GM21825 (cell line): Measurements from ENCODE around the gene HOXA9.

Source experiments
- ATAC-seq: cut with Tn5 transposase; IDR thresholded peaks from one replicate; pipeline ENCODE4 v1.9.1; 2021; ENCODE audit warnings: mild to moderate bottlenecking, moderate library complexity; ENCODE audit not compliant: unreplicated experiment

HOXA9 gene

DNA sequence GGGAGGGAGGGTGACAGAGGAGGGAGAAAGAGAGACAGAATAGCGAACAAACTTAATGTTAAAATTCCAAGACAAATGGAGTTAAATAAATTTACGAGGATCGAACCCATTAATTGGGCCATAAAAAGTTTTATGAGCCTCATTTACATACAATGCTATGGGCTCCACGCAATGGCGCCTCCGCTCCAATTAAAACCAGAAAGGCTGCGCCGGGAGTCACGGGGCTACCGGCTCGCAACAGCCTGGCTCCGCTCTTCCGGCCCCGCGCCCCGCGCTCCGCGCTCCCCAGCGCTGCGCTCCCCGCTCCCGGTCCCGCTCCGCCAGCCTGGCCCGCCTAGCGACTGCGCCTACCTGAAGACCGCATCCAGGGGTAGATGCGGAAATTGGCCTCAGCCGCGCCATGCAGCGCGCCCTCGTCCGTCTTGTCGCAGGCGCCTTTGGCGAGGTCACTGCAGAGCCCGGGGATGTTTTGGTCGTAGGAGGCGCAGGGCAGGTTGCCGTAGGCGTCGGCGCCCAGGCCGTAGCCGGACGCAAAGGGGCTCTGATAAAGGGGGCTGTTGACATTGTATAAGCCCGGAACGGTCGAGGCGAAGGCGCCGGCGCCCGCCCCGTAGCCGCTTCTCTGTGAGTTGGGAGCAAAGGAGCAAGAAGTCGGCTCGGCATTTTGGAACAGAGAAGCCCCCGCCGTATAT, 9.4 kb downstream of the HOXA9 start:
- no peak for ATAC-seq

DNA sequence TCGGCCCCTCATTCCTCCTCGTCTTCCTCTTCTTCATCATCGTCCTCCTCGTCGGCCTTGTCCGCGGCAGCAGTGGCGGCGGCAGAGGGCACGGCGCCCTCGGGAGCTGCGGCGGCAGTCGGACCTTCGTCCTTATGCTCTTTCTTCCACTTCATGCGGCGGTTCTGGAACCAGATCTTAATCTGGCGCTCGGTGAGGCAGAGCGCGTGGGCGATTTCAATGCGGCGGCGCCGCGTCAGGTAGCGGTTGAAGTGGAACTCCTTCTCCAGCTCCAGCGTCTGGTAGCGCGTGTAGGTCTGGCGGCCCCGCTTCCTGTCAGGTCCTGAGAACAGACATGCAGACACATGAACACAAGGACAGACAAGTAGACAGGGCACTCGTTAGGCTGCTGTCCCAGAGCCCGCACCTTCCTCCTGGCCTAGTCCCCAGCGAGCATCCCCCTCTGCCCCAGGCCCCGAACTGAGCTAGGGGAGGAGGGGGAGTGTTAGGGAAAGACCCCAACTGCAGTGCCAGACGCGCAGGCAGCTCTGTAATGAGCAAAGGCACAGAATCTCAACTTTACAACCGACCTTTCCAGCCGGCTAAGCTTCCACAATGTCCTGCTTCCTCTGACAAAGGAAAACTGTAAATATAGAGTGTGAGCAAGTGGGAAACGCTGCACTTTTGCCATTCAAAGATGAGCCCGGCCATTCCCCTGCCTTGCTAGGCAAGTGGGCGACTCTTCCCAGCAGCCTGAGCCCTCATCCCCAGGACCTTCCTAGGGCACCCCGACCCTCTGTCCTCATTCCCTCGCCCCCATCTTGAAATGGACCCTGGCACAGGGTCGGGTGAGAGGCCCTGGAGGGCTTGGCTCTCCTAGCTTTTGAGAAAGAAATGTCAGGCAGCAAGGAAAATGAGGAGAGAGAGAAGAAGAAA, 10.2 kb downstream of the HOXA9 start:
- ATAC-seq: no peak

DNA sequence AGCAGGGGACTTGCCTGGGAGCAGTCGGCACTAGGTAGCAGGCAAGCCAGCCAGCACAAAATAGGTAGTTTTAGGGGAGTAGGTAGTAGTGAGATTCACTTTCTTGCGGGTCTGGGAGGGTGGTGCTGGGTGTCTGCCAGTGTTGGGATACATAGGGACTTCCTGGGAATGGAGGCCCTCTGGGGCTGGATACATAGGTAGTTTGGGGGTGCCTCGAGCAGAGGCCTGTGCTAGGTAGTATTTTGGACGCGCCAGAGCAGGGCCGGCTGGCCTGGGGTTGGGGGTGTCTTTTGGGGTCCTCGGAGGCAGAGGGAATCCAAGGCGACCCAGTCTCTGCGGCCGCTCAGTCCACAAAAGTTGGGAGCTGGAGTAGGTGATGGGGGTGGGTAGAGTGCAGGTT, 11.0 kb downstream of the HOXA9 start:
- no peak for ATAC-seq

DNA sequence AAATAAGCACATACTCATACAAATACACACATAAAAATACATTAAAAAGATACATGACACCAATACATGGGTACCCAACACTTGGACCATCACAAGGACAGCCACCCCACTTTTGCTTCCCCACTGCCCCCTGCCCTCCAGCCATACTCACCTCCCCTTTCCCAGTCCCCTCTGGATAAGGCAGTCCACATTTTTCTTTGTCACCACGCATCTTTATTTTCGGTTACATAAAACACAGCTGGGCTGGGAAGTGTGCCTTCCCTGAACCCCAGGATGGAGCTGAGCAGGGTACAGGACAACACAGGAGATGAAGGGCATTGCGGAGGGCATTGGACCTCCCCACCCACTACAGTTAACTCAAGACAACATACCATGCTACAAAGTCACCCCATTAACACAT, 11.8 kb downstream of the HOXA9 start:
- ATAC-seq: no peak

DNA sequence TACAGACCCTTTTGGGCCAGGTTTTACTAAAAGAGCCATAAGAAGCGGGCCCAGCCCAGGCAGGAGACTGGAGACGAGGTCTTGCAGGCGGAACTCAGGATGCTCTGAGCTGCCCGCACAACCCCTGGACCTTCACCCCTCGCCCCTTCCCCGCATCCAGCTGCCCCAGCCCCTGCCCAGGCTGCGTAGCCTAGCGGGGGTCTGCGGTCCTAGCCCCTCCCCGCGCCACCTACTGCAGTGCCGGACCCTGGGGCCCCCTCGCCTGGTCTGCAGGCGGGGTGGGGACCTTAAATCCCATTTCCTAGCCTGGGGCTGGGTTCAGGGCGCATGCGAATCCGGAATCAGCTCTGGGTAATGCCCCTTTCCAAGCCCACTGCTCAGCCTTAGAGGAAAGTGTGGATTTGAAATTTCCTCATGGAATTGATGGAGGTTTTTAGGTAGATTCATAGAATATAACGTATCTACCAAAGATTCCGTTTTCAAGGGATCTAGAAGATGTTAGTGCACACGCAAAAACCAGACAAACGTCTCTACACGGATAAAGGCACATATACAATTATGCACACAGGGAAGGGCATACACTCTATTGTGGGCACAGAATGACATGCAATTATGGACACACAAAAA, 12.4 kb downstream of the HOXA9 start:
- no peak for ATAC-seq

DNA sequence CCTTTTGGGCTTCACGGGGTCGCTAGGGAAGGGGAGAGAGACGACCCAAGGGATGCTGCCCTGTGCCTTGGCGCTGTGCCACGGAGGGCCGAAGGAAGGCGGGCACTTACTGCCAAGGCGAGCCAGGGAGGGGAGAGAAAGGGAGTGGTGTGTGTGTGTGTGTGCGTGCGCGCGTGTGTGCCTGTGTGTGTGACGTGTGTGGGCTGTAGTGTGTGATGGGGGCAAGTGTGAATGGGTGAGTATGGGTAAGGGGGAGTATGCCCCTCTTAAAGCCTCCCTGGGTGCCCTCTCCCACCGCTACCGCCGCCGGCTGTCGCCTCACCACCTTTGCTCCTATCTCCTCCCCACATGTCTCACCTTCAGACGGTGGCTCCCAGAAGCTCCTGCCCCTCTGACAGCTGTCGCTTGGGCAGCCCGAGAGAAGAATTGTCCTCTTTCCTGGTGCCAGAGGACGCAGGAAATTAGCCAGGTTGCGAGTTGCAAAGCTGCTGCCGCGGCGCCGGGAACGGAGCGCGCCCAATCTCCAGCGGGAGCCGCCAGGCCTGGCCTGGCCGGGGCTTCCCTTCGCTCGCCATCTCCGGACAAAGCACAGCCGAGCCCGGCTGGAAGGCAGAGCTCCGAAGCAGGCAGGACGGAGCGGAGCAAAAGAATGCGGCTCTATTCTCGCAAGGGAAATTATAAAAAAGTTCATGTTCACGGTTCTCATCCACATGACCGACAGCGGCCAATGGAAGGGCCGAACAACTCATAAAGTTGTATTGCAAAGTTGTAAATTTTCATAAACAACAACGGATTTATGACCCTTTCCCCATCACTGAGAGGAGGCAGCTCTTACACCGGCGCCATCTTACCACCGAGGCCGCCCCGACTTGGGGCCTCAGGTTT, 13.2 kb downstream of the HOXA9 start, which contains the start of gene HOXA3:
Gene HOXA3 (minus strand): TSS at position 653 of the 885 bp plus-strand sequence. CDS start 41,943 bp downstream, outside the sequence.
- ATAC-seq: no peak

DNA sequence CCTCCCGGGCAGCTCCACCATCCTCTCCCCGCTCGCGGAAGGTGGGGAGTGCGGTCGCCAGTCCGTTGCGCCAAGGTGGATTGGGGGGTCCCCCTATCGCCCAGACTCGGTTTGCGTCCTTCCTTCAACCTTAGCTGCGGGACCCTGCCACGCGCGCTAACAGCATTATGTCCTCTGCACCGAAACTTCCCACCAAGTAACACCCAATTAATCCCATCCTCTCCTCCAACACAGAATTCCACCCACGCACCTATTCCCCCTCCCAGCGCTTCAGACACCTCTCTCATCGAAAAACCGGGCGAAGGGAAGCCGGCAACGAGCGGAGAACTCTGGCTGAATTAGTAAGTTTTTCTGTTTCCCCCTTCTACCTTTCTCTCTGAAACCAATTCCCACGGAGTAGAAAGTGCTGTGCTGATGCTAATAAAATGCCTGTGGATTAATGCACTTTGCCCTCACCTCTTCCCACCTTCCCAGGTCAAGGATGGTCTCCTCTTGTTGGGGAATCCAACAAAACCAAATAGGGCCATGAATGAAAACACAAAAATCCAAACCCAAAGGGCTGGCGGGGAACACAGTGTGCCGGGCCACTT, 13.9 kb downstream of the HOXA9 start:
- ATAC-seq: no peak

DNA sequence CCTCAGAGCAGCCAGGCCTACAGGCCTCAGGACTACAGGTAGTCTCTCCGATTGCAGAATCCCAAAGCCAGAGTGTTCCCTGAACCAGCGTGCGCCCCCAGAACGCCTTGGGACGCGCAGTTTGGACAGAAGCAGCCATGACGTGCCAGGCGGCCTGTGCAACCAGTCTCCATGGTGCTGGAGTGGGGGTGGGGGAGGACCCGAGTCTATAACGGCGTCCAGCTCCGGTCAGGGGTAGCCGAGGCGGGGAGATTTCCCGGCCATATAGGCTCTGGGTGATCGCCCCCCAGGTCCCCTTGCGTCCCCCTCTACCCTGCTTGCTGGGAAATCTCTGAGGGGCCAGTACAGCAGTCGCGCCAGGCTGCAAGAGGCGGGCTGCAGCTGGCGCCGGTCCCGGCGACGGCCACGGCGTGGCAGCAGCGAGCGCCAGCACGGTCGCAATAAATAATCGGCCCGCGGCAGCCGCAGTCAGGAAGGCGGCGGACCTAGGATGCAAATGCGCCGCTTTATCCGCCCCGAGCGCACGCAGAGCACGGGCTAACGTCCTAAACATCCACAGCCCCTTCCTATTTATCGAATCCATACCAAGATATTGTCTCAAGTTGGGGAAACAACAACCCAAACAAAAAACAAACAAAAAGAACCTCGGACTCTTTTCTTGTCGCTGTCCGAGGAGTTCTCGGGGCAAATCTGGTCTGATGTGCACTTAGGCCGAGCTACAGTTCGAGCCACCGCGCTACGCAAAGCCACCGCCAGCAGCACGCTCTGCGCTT, 14.6 kb downstream of the HOXA9 start:
- ATAC-seq: peak; percentile 77

DNA sequence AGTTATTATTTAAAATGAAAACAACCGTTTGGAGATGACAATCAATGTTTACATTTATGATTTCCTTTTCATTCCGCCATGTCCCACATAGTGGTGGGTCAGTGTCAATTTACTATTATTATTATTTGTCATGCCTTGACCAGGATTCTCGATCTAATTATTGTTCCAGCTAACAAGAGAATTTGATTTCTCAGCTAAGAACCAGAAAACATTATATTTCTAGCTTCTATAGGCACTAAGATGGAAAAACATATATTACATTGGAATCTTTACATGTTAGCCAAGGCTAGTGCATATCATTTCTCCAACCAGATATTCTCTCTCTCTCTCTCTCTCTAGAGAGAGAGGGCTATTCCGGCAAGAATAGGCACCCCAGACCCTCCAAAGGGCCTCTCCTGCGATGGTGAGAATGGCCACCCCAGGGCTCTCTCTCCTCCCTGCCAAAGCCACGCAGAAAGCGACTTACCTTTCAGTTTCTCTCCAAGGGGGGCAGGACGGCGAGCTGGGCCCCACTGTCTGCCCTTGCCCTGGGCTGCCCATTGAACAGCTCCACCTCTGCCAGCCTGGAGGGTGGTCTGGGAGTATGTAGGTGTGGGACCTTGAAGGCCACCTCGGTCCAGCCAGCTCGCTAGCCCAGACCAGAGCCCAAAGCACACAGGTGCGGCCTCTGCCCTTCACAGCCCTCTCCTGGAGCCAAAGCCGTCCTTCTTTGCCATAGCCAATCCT, 15.3 kb downstream of the HOXA9 start:
- no peak for ATAC-seq

DNA sequence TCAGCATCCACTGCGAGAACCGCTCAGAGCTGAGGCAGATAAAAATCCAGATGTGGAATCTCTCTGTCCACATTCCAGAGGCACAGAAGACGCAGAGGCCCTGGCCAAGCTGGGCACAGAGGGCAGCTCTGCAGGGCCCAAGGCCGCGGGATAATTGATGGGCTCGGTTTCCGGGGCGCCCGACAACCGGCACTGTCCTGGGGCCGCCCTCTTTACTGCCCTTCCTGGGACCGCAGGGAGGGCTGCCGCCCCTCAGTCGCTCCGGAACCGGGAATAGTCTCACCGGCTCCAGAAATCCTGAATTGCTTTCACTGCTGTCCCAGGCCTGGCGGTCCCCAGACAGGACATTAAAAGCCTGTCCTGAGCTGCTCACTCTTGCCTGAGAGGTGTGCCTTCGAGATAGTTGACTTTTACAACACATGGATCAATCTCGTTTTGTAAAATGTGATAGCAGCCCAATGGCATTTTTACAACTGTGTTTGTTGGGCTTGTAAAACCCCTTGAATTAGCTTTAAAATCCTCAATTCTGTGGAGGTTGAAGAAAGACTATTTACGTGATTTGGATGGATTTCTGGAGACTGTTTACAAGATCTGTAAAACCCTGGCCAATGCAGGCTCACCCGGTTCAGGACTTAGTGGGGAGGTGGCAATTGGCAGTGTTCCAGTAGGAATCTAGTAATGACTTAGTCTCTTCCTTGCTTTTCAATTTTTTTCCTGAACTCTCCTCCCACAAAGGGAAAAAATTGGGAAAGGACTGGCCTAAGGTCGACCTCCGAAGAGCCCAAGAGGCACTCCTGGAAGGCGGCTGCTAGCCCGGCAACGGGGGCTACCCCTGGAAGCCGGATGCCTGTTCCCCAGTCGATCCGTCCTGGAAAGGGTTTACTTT, 16.3 kb downstream of the HOXA9 start:
- ATAC-seq: no peak

DNA sequence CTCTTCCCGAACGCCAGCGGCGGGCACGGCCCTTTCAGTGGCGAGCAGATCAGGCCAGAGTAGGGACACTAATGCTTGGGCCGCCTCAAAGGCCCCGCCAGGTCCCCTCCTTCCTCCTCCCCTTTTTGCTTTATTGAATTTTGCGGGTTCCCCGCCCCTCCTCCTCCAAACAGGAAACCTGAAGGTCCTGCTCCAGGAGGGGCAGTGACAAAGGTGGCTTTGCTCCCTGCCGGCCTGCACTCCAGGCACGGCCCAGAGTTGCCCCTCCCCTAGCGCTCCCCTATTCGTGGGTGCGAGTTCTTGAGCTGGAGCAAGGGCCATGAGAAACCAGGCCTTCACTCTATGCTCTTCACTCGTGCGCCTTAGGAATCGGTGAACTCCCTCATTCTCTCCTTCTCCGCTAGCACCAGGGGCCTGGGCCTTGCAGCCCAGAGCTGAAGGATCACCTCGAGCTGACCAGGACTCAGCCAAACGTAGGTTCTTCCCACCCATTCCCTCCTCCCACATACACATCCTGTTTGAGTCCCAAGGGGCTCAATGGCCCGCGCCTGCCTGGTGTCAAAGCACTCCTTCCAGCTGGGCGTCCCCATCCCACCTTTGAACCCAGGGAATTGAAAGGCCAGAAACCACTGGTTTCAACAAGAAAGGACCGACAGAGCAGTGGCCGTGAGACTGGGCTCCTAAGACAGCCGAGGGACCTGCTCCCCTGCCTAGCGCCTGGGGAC, 17.1 kb downstream of the HOXA9 start:
- ATAC-seq: no peak

DNA sequence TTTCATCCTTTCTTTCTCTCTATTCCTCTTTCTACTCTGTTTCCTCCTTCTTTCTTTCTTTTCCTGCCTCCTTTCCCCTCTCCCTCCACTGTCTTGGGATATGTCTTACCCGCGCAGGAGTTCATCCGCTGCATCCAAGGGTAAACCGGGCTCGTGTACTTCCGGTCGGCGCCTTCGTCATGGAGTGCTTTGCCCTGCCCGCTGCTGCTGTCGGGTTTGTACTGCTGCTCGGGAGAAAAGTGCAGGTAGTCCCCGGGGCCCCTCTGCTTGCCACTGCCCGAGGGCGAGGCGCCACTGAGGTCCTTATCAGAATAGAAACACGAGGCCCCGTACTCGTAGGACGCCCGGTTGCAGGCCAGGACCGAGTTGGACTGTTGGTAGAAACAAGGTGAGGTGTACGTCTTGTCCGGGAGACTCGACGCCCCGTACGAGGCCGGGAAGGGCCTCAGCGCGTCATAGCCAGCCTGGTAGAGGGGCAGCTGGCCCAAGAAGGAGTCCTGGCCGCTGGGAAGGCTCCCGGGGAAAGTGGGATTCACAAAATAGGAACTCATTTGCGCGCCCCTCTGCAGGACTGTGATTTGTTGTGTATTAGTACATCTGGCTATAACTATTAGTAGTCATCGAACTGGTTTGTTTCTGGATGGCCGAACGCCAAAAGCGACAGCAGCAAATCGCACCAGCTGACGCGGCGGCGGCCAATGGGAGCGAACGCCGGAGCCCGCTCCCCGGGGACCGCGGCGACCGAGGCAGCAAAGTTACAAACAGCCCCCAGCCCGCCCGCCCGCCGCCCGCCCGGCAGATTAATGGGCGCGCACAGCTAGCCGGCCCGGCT, 17.9 kb downstream of the HOXA9 start, which contains the start of gene HOXA6:
Gene HOXA6 (minus strand): TSS at position 576 of the 832 bp plus-strand sequence. CDS start 25 bp downstream, at position 551.
- ATAC-seq: no peak

DNA sequence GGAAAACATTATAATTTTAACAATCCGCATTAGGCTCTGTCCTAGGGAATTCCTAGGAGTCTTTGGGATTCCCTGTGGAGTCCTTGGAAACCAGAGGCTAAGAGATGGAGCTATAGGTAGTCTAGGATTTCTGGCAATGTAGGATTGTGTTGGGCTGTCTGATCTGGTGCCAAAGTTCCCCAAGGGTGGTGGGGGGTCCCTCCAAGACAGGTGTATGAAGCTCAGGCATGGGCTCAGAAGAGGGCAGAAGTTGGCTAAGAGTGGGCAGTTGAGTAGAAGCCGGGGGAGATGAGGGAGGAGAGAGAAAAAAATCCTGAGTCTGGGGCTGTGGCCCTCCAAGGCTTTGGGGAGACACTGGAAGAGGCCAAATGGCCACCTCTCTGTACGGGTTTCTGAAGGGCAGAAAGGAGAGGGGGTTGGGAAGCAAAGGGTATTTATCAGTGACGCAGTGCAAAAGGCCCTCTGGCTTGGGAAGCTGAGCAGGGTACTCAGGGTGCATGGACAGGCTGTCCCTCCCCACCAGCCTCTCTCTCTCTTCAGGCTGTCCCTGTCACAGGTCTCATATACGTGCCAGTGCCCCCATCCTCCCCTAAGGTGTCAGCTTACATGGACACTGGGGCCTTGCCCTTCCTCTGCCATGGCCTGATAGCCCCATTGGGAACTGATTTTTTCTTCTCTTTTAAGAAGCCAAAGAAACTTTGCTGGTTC, 18.7 kb downstream of the HOXA9 start:
- no peak for ATAC-seq

DNA sequence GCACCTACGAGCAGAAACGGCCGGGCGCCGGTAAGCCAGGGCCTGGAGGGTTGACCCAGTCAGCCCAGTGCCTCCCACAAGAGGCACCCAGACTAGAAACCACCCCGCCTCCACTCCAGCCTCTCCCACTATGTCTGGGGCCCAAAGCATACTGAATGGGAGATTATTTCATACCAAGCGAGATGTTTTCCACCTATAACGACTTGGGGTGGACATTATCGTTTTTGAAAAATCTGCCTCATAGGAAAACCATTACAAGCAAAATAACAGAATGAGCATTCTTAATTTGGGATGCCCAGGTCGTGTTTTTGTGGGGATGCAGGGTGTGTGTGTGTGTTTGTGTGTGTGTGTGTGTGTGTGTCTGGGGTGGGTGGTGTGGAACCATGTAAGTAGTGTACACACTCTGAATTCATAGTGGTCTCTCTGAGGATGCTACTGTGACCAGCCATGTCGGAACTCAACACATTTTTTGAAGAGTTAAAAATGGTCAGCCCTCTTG, 19.4 kb downstream of the HOXA9 start:
- ATAC-seq: no peak

DNA sequence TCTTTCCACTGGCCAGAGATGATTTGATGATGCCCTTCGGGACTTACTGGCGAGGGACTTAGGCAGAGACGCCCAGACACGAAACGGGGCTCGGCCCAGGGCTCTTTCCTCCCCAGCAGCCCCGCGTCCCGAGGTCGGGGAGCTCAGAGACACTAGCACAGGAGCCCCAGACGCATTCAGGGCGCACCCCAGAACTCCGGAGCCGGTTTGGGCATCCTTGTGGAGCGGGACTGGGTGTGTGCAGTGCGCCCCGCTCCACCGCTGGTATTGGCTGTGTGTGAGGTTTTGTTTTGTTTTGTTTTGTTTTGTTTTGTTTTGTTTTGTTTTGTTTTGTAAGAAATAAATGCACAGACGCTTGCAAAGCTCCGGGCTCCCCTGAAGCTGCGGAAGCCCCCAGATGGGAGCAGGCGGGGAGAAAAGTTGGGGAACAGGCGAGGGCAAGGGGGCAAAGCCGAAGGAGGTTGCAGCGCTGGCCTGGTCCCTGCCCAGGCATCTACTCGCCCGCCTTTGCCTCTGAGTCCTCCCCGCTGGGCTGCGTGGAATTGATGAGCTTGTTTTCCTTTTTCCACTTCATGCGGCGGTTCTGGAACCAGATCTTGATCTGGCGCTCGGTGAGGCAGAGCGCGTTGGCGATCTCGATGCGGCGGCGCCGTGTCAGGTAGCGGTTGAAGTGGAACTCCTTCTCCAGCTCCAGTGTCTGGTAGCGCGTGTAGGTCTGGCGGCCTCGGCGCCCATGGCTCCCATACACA, 20.0 kb downstream of the HOXA9 start:
- no peak for ATAC-seq
